A673 (cell line): ENCODE data around the gene ROBO2. TPM values are rescaled to one million over a fixed set of nuclear protein-coding genes. Genes with fewer than 3 reads are reported as not detected.

Experiments
- BruUV-seq: library from RNA; stranded (reverse); fragments of 400-500 nt; replicated peaks from 2 replicates; lab custom pipeline; 2021; lab: Mats Ljungman, UMichigan
- CTCF ChIA-PET: fragments of 300-600 bp; sonication (Branson Sonifier 250); formaldehyde crosslinking; loops from one replicate; lab custom pipeline; 2022; ENCODE audit warnings: antibody characterized with exemption; lab: Charles Lee
- POLR2A ChIA-PET: fragments of 300-600 bp; sonication (Branson Sonifier 250); formaldehyde crosslinking; loops from one replicate; lab custom pipeline; 2022; ENCODE audit warnings: antibody characterized with exemption; ENCODE audit not compliant: low non-redundant PET; lab: Charles Lee
- DNase-seq: peaks from one replicate; pipeline ENCODE4 v3.0.0-alpha.2; 2015; ENCODE audit warnings: low spot score
- H3K27ac ChIP-seq: fragments of 200-600 bp; sonication (generic); 2 replicates; pipeline ENCODE4 v1.5.1; 2016; ENCODE audit warnings: mixed run types, low read depth, mild to moderate bottlenecking, mixed read lengths, antibody characterized with exemption, low read length; ENCODE audit not compliant: poor library complexity, severe bottlenecking
- H3K27me3 ChIP-seq: fragments of 200-600 bp; sonication (generic); replicated peaks from 2 replicates; pipeline ENCODE4 v1.6.1; 2017; ENCODE audit warnings: mixed run types, low read depth, mild to moderate bottlenecking, mixed read lengths, antibody characterized with exemption, low read length; ENCODE audit not compliant: insufficient read depth, poor library complexity
- H3K36me3 ChIP-seq: fragments of 200-600 bp; sonication (generic); 2 replicates; pipeline ENCODE4 v1.6.1; 2016; ENCODE audit warnings: mixed run types, mild to moderate bottlenecking, mixed read lengths, antibody characterized with exemption, low read length; ENCODE audit not compliant: insufficient read depth, poor library complexity, severe bottlenecking
- H3K4me1 ChIP-seq: fragments of 200-600 bp; sonication (generic); 2 replicates; pipeline ENCODE4 v1.6.1; 2017; ENCODE audit warnings: mixed run types, mild to moderate bottlenecking, mixed read lengths, antibody characterized with exemption, low read length; ENCODE audit not compliant: insufficient read depth, poor library complexity, severe bottlenecking
- H3K4me3 ChIP-seq: fragments of 200-600 bp; sonication (generic); 2 replicates; pipeline ENCODE4 v1.5.1; 2016; ENCODE audit warnings: low read depth, mixed run types, mild to moderate bottlenecking, mixed read lengths, low read length; ENCODE audit not compliant: poor library complexity, severe bottlenecking
- H3K9me3 ChIP-seq: fragments of 200-600 bp; sonication (generic); 2 replicates; pipeline ENCODE4 v1.6.1; 2016; ENCODE audit warnings: mixed run types, low read depth, mild to moderate bottlenecking, mixed read lengths, antibody characterized with exemption, low read length; ENCODE audit not compliant: poor library complexity, severe bottlenecking
- EZH2 ChIP-seq: fragments of 200-600 bp; sonication (generic); IDR thresholded peaks from 2 replicates; pipeline ENCODE4 v1.6.1; 2017; ENCODE audit warnings: borderline replicate concordance, low read depth, mild to moderate bottlenecking, mixed read lengths, antibody characterized with exemption, low read length; ENCODE audit not compliant: poor library complexity, severe bottlenecking
- intact Hi-C: fragments of 100-400 bp; cut with micrococcal nuclease; formaldehyde crosslinking; loops from one replicate; pipeline ENCODE4 v1.10.0; 2022; ENCODE audit not compliant: unreplicated experiment
- total RNA-seq: library from RNA; stranded (reverse); gene quantifications from 2 replicates; pipeline ENCODE4 v1.2.3, GENCODE V29; 2021
- TF ChIP-seq, protein P1 (sequence below): fragments of 300-800, 200-600 bp; sonication (generic); conservative IDR thresholded peaks from 2 replicates; pipeline ENCODE4 v1.5.1; 2017; ENCODE audit warnings: low read depth, mild to moderate bottlenecking, antibody characterized with exemption, low read length, moderate library complexity, mixed read lengths

Gene ROBO2
- total RNA-seq, 1 experiment from 2014 or later: 17.5 TPM

DNA sequence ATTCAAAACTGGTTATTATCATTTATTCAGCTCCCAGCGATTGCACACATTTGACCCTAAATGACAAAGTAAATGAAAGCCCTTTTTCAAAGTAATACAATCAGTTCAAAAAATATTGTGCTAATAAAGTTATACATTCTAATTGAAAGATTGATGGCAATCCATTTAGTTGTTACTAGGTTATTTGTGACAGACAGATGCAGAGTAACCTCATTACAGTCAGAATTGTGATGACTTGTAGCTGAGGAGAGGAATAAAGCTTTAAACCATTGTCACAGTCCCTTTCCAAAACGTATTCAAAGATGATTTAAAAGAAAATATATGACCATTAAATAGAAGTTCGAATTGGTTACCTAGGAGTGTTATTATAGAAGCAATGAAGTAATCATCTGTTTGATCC lies 86.1 kb downstream of the ROBO2 start:
- intact Hi-C loops: no loop called here
- CTCF ChIA-PET: no interaction called here
- TF ChIP-seq EZH2: no peak
- TF ChIP-seq, protein P1, sequence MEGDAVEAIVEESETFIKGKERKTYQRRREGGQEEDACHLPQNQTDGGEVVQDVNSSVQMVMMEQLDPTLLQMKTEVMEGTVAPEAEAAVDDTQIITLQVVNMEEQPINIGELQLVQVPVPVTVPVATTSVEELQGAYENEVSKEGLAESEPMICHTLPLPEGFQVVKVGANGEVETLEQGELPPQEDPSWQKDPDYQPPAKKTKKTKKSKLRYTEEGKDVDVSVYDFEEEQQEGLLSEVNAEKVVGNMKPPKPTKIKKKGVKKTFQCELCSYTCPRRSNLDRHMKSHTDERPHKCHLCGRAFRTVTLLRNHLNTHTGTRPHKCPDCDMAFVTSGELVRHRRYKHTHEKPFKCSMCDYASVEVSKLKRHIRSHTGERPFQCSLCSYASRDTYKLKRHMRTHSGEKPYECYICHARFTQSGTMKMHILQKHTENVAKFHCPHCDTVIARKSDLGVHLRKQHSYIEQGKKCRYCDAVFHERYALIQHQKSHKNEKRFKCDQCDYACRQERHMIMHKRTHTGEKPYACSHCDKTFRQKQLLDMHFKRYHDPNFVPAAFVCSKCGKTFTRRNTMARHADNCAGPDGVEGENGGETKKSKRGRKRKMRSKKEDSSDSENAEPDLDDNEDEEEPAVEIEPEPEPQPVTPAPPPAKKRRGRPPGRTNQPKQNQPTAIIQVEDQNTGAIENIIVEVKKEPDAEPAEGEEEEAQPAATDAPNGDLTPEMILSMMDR: no peak

DNA sequence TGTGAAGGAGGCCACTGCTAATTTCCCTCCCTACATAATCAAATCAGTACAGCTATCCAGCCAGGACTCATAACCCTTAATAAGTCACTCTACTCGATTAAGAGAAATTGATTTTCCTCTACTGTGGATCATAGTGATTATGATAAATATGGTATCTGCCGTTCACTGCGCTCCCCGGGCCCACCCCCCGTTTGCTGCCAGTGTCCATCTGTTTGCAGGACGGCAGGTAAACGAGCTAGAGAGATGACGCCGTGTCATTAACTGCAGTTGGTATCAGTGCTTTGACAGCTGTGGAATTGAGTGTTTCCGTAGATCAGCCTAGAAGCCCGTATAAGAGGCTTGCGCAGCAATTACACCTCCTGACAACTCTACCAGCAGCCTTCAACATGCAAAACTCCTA lies 94.9 kb downstream of the ROBO2 start:
- intact Hi-C loops: no loop called here
- Histone ChIP-seq H3K4me1 (peaks cover 22% of the 10 kb centered on the region), H3K36me3 (no peaks in the 10 kb centered on the region), H3K9me3 (no peaks in the 10 kb centered on the region), H3K27me3 (no peaks in the 10 kb centered on the region), H3K4me3 (no peak overlapping the region), H3K27ac (no peak overlapping the region)
- ChIA-PET CTCF (no interaction called here), POLR2A (no interaction called here)
- TF ChIP-seq, protein P1: no peak
- TF ChIP-seq EZH2: no peak
- DNase-seq: no peak
- no TSS peak for BruUV-seq

More for the DNA sequence above, 86.1 kb downstream of the ROBO2 start:
- H3K36me3 ChIP-seq: no peaks in the 10 kb centered on the region
- no peaks in the 10 kb centered on the region for H3K9me3 ChIP-seq
- POLR2A ChIA-PET: no interaction called here
- no peak overlapping the region for H3K4me3 ChIP-seq
- no peaks in the 10 kb centered on the region for H3K27me3 ChIP-seq
- no peak for DNase-seq
- no peaks in the 10 kb centered on the region for H3K4me1 ChIP-seq
- H3K27ac ChIP-seq: no peak overlapping the region
- BruUV-seq: no TSS peak

DNA sequence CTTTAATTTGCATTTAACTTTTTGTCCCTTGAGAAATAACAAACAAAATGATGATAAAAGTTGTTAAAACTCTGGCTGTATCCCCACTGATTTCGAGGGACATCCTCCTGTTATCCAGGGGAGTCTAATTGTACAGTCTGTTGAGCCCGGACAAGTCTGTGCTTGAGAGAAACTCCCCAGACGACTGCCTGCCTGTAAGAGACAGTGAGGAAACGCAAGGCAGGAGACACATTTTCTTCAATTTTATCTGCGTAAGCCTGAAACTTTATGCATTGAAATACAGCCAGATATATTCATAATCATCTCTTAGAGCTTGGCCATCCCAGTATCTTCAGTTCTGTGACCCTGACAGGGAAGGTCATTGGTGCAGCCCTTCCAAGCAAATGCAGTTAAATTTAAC lies 97.7 kb downstream of the ROBO2 start:
- POLR2A ChIA-PET: no interaction called here
- CTCF ChIA-PET: no interaction called here
- intact Hi-C loops: no loop called here
- H3K4me1 ChIP-seq: peaks cover 31% of the 10 kb centered on the region
- no peaks in the 10 kb centered on the region for H3K9me3 ChIP-seq
- H3K27me3 ChIP-seq: no peaks in the 10 kb centered on the region
- no peaks in the 10 kb centered on the region for H3K36me3 ChIP-seq
- H3K27ac ChIP-seq: no peak overlapping the region
- TF ChIP-seq EZH2: no peak
- TF ChIP-seq, protein P1: no peak
- DNase-seq: no peak
- H3K4me3 ChIP-seq: no peak overlapping the region
- no TSS peak for BruUV-seq
